Right kidney (tissue), 1 donor: ENCODE results near the gene CATSPERD.

Source experiments
- DNase-seq: peaks from one replicate; pipeline ENCODE4 v3.0.0-alpha.2; 2016

The CATSPERD gene

DNA sequence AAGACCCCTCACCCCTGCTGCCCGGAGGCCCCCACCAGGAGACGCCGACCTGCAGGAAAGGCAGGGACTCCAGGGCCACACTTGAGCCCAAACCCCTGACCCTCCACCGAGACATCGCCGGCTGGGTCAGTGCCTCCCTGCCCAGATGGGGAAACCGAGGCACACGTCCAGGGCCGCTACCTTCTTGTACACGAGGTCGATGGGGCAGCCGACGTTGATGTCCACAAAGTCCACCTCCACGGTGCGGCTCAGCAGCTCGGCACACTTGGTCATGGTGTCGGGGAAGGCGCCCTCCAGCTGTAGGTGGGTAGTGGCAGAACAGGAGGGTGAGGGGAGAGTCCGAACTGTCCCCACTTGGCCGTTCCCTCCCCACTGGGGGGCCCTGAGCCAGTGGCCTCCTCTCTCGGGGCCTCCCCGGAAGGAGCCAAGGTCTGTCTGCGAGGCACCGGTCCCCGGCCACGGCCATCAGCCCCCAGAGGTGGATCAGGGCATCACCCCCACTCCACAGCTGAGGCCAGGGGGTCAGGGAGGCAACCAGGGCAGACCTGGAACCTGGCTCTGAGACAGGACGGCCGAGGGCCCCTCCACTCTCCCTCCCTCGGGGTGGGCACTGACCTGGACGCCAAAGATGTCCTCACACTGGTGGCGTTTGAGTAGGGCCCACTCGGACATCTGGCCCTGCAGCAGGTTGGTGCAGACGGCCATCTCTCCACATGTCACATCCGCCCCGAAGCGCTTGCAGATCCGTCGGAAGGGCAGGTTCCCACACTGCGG is 67.2 kb downstream of the CATSPERD start:
- DNase-seq = no peak

DNA sequence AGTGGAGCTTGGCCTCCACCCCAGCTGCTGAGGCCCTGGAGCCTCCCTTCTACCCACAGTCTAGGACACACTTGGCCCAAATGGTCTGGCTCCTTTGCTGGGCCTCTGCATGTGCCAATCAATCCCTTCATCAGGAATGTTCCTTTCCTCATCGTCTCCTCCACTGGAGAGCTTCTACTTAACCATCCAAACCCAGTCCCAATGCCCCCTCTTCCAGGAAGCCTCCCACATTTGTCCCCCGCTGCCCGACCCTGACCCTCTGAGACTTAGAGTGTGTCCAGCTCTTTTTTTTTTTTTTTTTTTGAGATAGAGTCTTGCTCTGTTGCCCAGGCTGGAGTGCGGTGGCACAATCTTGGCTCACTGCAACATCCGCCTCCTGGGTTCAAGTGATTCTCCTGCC is 68.0 kb downstream of the CATSPERD start:
- DNase-seq = no peak

- DNase-seq = no peak
Measured at GRCh38 chr19:5789351-5789761, 68.9 kb downstream of the CATSPERD start.

- DNase-seq = peak; percentile 35
Measured at GRCh38 chr19:5789886-5790558, 69.6 kb downstream of the CATSPERD start.

GRCh38 chr19:5790559-5791520 is 70.4 kb downstream of the CATSPERD start, which contains the start of gene DUS3L:
Gene DUS3L, minus strand, starts transcription at chr19:5791163. Its CDS starts 22 bp downstream, at chr19:5791141.
- DNase-seq = peak; percentile 95

DNA sequence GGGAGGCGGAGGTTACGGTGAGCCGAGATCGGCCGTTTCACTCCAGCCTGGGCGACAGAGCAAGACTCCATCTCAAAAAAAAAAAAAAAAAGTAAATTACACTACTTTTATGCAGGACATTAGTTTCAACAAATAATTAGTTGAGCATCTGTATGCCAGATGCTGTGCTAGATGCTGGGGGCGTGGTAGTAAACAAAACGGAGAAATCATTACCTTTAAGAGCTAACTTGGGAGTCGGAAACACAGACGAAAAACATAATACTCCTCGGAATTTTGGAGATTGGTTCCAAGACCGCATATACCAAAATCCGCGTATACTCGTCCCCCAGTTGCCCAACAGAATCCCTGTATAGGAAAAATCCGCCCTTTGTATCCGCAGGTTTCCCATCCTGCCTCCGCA is 71.8 kb downstream of the CATSPERD start:
- no peak for DNase-seq

DNA sequence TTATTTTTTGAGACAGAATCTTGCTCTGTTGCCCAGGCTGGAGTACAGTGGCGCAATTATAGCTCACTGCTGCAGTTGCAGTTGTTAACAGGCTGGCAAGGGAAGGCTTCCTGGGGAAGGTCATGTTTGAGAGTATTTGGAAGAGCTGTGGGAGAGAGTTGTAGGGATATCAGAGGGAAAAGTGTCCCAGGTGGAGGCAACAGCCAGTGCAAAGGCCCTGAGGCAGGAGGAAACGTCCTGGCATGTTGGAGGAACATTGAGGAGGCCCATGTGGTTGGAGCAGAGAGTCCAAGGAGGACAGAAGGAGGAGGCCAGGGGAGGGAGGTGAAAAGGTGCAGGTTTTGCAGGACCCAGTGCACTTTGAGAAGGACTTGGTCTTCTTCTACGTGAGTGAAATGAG is 72.8 kb downstream of the CATSPERD start:
- DNase-seq = no peak

GRCh38 chr19:5795382-5795919 is 75.0 kb downstream of the CATSPERD start:
- no peak for DNase-seq

GRCh38 chr19:5798244-5798643 is 77.8 kb downstream of the CATSPERD start:
- no peak for DNase-seq

DNA sequence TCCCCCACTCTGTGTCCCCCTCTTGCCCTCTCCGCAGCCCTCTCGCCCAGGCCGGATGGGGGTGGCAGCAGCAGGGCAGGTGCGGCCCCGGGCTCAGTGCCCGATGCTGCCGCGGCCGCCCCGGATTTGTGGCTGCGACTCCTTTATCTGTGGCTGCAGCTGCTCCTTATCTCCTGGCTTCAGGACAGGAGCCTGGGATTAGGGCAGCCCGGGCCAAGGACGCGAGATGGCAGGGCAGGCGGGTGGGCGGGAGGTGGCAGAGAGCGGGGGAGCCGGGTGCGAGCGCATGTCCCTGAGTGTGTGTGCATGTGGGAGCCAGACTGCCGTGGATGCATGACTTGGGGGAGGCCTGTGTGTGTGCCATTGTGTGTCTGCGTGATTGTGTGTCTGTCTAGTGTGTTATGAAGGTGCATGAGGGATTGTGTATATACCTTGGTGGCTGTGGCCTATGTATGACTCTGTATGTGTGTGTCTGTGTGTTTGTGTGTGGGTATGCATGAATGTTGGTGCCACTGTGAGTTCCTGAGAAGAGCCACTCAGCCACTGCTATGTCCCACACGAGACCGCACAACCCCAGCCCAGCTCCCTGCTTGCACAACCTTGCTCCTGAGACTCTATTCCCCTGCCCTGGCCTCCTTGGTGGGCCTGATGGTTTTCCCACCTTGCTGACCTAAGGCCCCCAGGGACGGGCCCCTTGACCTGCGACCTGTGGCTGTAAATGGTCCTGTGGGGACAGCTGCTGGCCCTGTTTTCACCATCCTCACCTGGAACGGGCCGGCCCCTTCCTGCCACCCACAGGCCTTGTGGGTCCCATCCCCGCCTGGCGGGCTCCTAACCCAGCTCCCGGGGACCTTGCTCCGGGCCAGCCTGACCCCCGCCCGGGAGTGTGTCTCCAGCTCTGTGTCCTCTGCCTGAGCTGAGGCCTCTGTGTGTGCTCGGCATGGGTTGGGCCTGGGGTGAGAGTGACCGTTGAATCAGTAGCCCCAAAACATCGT is 79.1 kb downstream of the CATSPERD start:
- no peak for DNase-seq

- DNase-seq = no peak
Measured at GRCh38 chr19:5800361-5801270, 80.2 kb downstream of the CATSPERD start.

- DNase-seq = no peak
Measured at GRCh38 chr19:5801796-5802619, 81.6 kb downstream of the CATSPERD start.

- DNase-seq = no peak
Measured at GRCh38 chr19:5803441-5803751, 83.0 kb downstream of the CATSPERD start.

- DNase-seq = peak; percentile 88
Measured at GRCh38 chr19:5803752-5804515, 83.5 kb downstream of the CATSPERD start.

DNA sequence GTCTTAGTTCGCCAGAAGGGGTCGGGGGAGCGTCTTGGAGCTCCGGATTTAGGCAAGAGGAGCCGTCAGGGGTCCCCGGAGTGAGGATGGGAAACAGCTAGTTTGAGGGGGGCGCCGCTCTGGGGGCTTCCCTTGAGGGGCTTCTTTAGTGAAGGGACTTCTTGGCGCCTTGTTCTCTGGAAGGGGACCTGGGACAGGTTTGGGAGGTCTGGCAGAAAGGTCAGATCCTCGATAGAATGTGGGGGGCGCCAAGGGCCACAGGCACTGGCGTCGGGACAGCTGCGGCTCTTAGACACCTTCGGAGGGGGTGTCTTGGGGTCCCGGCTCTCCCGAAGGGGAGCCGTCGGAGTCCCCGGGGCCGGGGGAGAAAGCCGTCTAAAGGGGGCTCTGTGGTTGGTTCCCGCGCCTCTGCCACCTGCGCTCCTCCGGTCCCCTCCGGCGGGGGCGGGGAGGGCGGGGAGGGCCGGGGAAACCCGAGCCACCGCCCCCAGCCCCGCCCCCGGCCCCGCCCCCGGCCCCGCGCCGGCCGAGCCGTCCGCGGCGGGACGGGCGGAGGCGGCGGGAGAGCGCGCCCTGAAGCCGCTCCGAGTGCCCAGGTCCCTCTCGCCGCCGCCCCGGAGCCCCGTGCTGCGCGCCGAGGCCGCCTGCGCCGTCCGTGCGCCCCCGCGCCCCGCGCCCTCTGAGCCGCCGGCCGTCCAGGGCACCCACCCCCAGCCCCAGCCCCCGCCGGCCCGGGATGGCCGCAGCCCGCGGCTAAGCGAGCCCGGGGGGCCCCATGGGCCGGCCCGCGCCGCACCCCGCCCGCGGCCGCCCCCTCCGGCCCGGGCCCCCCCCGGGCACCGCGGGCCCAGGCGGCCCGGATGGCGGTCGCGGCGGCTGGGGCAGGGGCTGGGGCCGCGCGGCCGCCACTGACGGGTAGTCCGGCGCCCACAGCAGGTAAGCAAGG is 84.4 kb downstream of the CATSPERD start, which contains the start of gene NRTN:
Gene NRTN, plus strand, starts transcription at position 552 of the 946 bp plus-strand sequence. CDS start 19,099 bp downstream, outside the sequence.
- peak; percentile 44 for DNase-seq

GRCh38 chr19:5805462-5806132 is 85.2 kb downstream of the CATSPERD start:
- peak; percentile 72 for DNase-seq
